22Rv1 (cell line): ENCODE results near the gene SFXN5.

Experiments used
- CTCF ChIP-seq: fragments of 450-650 bp; IDR thresholded peaks from 2 replicates; pipeline ENCODE4 v1.5.1; 2017; ENCODE audit warnings: mild to moderate bottlenecking
- ZFX ChIP-seq: fragments of 450-650 bp; IDR thresholded peaks from 2 replicates; pipeline ENCODE4 v1.6.1; 2017; ENCODE audit warnings: antibody characterized with exemption, borderline replicate concordance

- TF ChIP-seq CTCF (no peak), ZFX (no peak)
Observed at GRCh38 chr2:72994282-72994990, 77.1 kb downstream of the SFXN5 start.
